NCI-H748 treated with DMSO at 0.1 percent for 48 hours (cell line): ENCODE measurements around the gene NUDT22.

ENCODE experiments used
- DNase-seq: peaks from one replicate; lab custom pipeline; 2025; lab: John Stamatoyannopoulos, UW

Gene NUDT22

DNA sequence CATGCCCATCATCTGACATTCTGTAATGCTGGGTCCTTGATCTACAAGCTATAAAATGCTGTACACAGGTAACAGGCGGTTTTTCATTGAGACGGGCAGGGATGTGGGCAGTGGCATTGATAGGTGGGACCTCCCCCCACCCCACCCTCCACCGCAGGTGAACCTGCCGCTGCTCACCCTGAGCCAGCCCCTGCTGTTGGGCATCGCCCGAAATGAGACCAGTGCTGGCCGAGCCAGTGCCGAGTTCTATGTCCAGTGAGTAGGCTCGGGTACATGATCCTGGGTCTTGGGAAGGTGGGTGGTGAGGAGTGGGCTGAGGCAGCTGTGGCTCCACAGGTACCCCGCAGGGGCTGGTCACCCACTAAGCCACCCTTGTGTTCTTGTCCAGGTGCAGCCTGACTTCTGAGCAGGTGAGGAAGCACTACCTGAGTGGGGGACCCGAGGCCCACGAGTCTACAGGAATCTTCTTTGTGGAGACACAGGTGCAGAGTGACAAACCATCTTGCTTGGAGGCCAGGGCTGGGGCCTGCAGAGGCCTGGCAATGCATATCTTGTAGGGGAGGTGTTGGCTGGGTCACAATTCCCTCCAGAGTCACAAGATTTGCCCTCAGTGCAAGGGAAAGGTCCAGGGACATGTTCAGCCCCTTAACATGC, 3.1 kb downstream of the NUDT22 start:
- DNase-seq, result no peak

DNA sequence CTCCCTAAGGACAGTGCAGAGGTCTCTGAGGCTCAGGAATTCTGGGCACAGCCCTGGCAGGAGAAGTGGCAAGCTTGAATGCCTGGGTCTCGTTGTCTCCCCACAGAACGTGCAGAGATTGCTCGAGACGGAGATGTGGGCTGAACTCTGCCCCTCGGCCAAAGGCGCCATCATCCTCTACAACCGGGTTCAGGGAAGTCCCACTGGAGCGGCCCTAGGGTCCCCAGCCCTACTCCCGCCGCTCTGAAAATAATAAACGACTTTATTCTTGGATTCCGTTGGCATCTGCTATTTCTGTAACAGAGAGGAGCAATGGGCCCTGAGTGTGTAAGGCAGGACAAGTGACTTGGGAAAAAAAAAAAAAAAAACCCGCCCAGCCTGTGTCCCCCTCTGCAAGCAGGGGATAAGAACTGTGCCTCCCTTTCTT, 3.7 kb downstream of the NUDT22 start:
- no peak for DNase-seq

DNA sequence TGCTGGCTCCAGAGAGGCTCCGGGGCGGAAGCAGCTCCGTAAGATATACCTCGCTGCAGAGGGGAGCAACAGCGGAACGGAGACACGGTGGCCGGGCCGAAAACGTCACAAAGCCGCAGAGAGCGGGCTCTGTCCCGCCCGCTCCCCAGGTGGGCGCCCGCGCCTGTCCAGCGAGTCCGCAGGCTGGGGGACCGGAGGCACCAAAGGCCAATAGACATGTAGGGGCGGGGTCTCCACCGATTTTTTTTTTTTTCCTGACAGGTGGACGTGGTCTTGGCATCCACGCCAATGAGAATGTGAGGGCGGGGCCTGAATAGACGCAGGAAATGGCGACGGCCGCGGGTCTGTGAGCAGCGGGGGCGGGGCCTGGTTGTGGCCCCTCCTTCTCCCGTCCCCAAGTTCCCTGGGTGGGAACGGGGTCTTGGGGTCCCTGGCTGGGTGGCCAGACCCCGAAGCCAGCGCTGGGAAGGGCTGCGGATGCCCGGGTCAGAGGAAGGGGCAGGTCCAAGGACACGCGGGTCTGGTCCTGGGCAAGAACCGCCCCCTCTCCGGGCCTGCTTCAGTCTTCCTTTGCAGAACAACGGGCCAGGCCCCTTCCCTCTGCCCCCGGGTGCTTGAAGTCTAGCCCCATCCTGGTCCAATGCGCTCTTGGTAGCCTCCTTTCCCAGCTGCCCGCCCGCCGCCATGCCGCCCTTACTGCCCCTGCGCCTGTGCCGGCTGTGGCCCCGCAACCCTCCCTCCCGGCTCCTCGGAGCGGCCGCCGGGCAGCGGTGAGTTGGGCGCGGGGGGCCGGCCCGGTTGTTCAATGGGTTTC, 4.3 kb downstream of the NUDT22 start, which contains the start of gene DNAJC4:
DNAJC4 (plus strand) TSS at position 378 of the 814 bp plus-strand sequence; CDS start at position 685, 307 bp downstream.
- DNase-seq, result peak; percentile 90

DNA sequence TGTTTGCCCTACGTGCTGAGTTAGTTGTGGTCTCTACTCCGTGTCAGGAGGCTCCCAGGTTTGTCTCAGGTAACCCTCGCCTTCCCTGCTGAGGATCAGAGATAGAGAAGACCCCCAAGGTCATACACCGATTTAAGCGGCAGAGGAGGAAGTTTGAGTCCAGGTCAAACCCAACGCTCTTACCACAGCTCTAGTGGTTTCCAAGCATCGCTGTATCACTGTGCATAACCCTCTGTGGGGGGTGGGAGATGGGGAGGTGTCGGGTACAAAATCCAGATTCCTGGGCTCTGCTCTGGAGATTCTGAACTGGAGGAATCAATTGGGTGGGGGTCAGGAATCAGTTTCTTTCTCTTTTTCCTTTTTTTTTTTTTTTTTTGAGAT, 4.9 kb downstream of the NUDT22 start:
- no peak for DNase-seq

DNA sequence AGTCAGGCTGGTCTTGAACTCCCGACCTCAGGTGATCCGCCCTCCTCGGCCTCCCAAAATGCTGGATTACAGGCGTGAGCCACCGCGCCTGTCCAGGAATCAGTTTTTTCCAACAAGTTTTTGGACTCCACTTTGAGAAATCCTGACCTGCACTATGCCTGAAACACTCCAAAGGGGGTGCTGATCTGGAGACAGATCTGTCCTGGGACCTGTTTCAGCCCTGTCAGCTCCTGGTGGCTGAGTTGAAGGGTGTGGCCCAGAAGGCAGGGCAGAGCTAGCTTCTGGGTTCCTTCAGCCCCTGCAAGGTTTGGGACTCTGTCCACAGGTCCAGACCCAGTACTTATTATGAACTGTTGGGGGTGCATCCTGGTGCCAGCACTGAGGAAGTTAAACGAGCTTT, 5.5 kb downstream of the NUDT22 start:
- no peak for DNase-seq

DNA sequence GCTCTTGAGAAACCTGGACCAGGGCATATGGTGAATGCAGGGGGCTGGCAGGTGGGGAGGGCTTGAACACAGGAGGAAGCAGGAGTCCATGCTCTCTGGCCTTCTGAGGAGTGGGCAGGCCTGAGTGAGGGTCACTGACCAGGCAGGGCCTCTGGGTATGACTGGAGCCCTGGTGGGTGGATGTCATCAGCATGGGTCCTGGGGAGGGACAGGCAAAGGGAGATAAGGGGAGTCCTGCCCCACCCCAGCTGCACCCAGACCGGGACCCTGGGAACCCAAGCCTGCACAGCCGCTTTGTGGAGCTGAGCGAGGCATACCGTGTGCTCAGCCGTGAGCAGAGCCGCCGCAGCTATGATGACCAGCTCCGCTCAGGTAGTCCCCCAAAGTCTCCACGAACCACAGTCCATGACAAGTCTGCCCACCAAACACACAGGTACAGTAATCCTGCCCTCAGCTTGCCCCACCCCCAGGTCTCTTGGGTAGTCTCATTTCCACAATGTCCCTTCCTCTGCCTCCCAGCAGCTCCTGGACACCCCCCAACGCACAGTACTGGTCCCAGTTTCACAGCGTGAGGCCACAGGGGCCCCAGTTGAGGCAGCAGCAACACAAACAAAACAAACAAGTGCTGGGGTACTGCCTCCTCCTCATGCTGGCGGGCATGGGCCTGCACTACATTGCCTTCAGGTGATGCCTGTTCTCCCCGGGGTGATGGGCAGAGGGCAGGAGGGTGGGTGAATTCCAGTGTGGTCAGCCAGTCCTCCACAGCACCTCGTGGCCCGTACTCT, 6.3 kb downstream of the NUDT22 start:
- DNase-seq, result no peak

DNA sequence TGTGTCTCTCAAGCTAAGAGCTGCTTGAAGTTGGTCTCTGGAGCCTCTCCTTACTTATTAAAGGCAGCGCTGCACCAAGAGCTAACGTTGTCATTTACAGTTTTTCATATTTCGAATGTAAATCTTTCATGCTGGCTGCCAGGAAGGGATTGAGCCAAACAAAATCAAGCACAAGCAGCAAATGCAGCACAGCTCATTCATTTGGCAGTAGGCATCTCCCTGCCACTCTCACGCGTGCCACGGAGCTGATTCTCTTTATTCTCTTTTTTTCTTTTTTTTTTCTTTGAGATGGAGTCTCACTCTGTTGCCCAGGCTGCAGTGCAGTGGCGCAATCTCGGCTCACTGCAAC, 6.9 kb downstream of the NUDT22 start:
- DNase-seq, result no peak

DNA sequence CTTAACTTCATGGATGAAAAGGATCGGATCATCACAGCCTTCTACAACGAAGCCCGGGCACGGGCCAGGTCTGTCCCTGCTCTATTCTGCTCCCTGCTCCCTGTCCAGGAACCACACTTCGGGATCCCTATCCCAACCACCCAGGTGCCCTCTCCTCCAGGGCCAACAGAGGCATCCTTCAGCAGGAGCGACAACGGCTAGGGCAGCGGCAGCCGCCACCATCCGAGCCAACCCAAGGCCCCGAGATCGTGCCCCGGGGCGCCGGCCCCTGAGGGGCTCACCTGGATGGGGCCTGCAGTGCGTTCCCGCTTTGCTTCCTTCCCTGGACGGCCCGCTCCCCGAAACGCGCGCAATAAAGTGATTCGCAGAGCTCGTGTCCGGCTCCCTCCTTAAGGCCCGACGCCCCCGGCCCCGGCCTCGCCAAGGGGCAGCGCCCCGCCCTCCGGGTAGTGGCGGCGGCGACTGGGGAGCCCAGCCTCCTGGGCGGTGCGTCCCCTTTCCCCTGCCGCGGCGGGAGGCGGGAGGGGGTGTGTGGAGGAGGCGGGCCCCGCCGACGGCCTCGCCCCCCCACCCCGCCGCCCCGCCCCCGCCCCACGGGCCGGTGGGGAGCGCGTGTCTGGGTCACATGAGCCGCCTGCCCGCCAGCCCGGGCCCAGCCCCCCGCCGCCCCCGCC, 8.0 kb downstream of the NUDT22 start, which contains the start of gene VEGFB:
VEGFB (plus strand) TSS at position 672 of the 674 bp plus-strand sequence. CDS start 250 bp downstream, outside the sequence.
- DNase-seq, result no peak

DNA sequence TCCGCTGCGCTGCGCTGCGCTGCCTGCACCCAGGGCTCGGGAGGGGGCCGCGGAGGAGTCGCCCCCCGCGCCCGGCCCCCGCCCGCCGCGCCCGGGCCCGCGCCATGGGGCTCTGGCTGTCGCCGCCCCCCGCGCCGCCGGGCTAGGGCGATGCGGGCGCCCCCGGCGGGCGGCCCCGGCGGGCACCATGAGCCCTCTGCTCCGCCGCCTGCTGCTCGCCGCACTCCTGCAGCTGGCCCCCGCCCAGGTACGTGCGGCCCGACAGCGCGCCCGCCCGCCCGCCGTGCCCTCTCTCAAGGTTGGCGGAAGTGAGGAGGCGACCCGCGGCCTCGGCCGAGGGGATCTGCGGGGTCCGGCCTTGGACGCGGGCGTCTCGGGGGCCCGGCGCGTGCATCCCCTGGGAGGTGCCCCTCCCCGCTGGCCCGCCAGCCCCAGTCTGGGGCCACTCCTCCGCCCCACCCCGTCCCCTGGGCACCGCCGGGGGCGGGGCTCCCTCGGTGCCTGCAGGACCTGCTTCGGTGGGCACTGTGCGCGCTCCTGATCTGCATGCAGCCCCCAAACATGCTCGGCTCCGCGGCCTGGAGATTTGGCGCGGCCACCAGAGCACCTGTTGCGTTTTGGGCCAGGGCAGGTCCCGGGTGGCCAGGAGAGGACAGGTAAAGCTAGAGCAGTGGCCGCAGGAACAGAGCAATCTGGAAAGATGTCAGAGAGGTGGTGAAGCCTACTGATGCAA, 8.7 kb downstream of the NUDT22 start:
- DNase-seq, result no peak

DNA sequence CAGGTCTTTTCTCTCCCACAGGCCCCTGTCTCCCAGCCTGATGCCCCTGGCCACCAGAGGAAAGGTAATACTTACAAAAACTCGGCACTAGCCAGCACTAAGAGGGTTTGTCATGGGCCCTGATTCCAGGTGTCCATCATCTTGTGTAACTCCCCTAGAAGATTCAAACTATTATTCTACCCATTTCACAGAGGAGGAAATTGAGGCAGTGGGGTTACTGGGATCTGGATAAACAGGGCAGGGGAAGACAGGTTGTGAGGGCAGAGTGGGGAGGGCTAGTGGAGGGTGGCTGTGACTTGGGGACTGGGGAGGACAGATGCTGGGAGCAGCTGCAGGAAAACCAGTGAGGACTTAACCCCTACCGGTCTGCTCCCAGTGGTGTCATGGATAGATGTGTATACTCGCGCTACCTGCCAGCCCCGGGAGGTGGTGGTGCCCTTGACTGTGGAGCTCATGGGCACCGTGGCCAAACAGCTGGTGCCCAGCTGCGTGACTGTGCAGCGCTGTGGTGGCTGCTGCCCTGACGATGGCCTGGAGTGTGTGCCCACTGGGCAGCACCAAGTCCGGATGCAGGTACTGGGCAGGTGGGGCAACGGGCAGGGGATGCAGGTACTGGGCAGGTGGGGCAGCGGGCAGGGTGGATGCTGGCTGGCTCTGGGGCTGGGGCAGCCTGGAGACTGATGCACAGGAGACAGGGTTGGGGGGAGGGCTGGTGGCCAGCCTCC, 9.5 kb downstream of the NUDT22 start:
- no peak for DNase-seq

DNA sequence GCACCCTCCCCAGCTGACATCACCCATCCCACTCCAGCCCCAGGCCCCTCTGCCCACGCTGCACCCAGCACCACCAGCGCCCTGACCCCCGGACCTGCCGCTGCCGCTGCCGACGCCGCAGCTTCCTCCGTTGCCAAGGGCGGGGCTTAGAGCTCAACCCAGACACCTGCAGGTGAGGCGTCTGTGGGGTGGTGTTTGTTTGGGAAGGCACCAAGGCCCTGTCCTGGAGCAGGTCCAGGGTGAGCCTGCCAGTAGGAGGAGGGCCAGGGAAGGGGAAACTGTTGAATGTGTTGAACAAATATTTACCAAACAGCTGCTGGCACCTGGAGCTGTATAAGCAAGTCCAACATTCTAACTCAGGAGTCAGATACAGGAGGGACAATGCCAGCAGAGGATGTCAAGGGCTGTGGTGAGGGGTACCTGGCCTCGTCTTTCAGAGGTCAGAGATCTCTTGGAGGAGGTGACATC, 11.4 kb downstream of the NUDT22 start:
- peak; percentile 80 for DNase-seq

DNA sequence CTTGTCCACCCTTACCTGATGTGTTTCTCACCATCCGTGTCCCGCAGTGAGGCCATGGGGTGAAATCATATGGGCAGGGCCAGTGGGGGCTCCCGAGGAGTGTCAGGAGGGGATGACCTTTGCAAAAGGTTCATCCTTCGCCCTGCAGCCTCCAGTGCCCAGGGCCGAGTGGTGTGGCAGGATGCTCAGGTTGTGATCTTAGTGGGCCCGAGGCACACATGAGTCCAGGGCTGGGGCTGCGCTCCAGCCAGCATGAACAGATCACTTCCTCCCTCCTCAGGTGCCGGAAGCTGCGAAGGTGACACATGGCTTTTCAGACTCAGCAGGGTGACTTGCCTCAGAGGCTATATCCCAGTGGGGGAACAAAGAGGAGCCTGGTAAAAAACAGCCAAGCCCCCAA, 12.0 kb downstream of the NUDT22 start:
- DNase-seq, result no peak

DNA sequence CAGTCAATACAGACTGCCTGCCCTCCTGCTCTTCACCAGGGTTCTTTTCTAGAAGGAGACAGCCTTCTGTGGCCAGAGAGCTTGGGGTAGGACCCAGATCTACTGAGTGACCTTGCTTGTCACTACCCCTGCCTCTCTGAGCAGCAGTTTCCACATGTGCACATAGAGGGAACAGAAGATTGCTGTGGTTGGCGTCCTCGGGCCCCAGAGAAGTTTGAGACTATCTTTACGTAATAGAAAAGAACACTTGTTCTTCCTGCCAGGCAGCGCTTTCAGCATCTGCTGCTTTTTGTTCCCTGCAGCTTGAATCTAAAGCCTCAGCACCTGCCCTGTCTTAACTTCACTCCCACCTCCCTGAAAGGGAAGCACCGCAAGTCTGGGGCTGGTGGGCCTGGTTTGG, 12.9 kb downstream of the NUDT22 start:
- DNase-seq, result no peak

DNA sequence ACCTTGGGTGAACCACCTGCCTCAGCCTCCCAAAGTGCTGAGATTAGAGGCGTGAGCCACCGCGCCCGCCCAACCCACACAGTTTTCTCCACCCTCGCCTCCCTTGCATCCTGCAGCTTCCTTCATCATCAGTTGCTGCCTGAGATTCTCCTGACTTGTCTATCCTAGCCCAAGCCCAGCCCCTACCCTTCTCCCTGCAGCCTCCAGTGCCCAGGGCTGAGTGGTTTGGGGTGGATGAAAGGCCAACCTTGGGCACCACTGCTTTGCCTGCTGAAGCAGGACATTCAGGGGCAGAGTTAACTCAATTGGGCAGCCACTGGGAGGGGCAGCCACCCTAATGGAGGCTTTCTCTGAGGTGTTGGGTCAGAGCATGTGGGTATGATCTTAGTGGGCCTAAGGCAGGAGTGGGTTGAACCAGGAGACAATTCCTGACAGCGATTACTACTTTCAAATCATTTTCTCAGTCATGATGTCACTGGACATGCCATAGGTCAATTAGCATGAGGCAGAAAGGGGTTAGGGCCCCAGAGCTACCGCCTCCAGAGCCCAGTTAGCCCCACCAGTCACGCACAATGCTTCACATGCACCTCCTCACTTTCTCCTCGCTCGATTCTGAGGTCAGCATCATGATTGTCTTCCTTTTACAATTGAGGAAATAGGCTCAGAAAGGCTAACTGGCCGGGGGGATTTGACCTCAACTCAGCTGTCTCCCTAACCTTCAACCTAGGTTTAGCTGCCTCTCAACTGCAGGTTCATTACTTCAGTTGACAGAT, 13.8 kb downstream of the NUDT22 start:
- DNase-seq, result no peak

DNA sequence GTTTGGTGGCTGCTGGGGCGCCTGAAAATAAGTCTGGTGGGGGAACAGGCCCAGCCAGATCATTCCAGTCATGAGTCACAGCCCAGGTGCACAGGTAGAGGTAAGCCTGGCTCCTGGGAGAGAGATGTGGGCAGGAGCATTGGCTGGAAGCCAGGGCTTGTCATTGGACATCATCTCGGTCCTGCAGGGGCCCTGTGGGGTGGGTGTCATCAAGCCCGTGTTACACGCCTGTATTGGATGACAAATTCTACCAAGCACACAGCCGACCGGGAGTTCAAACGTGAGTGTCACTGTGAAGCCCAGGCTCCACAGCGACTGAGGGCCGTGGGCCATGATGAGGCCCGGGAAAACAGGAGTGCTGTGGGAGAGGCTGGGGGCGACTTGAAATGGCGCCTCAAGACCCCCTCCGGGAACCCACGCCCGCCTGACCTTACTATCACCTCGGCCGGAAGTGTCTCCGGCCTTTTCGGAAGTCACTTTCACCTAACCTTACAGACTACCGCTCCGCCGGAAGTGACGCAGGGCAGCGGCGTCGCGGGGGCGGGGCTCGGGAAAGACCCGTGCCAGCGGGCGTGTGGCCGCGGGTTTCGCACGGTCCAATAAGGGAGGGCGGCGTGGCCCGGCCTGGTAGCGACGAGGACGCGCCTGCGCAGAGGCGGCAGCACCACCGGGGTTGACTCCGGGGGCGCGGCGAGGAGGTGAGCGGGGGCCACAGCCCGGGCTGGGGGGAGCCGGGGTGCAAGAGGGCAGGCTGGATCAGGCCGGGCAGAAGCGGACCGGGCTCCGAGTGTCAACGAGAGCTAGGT, 14.6 kb downstream of the NUDT22 start, which contains the start of gene FKBP2:
FKBP2 (plus strand) TSS at position 661 of the 806 bp plus-strand sequence. CDS start 1,293 bp downstream, outside the sequence.
- peak; percentile 76 for DNase-seq

DNA sequence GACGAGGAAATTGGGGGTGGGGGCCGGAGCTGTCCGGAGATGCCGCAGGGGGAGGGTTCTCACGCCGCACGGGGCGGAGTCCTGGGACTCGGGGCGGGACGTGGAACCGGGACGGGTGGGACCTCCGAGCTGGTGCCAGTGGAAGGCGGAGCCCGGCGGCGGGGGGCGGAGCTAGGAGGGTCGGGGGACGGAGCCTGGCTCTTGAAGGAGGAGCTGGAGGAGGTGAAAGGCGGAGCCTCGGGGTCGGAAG, 15.1 kb downstream of the NUDT22 start:
- peak; percentile 96 for DNase-seq

DNA sequence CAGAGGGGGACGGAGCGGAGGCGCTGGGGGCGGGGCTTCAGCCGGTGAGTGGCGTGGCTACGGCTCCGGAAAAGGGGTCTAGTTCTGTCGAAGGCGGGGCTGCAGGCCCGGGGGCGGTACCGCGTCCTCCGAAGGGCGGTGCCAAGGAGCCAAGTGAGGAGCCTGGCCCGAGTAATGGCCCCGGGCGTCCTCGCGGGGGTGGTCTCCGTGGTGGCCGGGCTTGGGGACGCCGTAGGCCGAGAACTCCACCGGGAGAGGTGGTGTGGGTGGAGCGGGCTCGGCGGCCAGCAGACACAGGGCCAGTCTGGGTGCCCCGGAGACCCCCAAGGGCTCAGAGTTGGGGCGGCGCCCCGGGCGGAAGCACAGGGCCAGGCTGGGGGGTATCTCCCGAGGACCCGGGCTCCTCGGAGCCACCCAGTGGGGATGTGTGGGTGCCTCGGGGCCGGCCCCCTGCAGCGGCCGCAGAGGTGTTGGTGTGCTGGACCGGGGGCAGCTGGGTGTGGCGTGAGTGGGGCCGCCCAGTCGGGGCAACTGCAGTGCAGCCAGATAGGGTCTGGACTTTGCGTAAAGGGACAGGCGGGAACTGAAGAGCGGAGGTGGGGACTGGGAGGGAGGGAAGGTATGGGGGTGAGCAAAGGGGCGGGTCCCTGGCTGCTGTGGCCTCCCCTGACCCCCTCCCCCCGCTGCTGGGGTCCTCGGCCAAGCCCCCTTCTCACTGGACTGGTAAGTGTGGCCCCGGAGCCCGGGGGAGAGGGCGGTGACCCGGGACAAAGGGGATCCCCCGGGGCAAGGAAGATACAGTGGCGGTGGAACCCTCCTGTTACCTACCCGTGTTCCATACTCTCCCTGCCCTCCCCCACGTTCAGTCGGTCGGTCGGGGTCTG, 15.7 kb downstream of the NUDT22 start:
- peak; percentile 27 for DNase-seq

DNA sequence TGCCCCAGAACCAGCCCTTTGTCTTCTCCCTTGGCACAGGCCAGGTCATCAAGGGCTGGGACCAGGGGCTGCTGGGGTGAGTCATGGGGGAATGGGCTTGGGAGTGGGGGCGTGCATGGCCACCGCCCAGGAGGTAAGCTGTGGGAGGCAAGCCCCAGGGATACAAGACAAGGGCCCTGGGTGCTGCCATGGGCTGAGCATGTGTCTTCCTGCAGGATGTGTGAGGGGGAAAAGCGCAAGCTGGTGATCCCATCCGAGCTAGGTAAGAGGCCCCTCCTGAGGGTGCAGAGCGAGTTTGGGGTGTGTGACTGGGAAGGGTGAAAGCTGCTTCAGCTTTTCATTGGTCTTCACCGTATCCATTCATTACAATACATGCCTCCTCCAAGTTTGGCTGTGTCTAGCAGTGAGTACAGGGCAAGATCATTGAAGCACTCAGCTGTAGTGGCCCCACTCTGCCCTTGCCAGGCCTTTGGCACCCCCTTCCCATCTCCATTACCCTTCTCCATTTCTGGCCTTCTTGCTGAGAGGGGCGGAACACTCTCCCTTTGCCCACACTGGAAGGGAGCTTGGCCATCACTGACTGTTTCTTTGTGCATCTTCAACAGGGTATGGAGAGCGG, 17.3 kb downstream of the NUDT22 start:
- no peak for DNase-seq
